ENCODE measurements around the gene ARPC5. TPM values are rescaled to one million over a fixed set of nuclear protein-coding genes. Genes with fewer than 3 reads are reported as not detected.

Gene ARPC5
- total and polyA plus RNA-seq, 7 donors, result 11.6 to 31.8 (median 13.9) TPM

GRCh38 chr1:183673605-183674323, 38.2 kb upstream of the ARPC5 start:
- H3K9me3 ChIP-seq, result no peaks in the 10 kb centered on the region
- no peaks in the 10 kb centered on the region for H3K36me3 ChIP-seq (ENCODE audit: insufficient read depth in 1 of 2, low read depth in 1 of 2)
- WGBS, 3 donors, result 84 to 94% (median 85%) methylated on average over 2 of the region's 2 CpGs
- no peak overlapping the region for H3K4me3 ChIP-seq
- TF ChIP-seq, protein P1, sequence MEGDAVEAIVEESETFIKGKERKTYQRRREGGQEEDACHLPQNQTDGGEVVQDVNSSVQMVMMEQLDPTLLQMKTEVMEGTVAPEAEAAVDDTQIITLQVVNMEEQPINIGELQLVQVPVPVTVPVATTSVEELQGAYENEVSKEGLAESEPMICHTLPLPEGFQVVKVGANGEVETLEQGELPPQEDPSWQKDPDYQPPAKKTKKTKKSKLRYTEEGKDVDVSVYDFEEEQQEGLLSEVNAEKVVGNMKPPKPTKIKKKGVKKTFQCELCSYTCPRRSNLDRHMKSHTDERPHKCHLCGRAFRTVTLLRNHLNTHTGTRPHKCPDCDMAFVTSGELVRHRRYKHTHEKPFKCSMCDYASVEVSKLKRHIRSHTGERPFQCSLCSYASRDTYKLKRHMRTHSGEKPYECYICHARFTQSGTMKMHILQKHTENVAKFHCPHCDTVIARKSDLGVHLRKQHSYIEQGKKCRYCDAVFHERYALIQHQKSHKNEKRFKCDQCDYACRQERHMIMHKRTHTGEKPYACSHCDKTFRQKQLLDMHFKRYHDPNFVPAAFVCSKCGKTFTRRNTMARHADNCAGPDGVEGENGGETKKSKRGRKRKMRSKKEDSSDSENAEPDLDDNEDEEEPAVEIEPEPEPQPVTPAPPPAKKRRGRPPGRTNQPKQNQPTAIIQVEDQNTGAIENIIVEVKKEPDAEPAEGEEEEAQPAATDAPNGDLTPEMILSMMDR (IDR thresholded peaks at IDR 0.05), result no peak
- DNase-seq (no peak), ATAC-seq (no peak)
- H3K27ac ChIP-seq, result no peak overlapping the region
- H3K4me1 ChIP-seq, result no peaks in the 10 kb centered on the region
- no peaks in the 10 kb centered on the region for H3K27me3 ChIP-seq (ENCODE audit: insufficient read depth in 3 of 3, low read length in 2 of 3)
- intact Hi-C loops (cut with DNase I), result no loop called here

DNA sequence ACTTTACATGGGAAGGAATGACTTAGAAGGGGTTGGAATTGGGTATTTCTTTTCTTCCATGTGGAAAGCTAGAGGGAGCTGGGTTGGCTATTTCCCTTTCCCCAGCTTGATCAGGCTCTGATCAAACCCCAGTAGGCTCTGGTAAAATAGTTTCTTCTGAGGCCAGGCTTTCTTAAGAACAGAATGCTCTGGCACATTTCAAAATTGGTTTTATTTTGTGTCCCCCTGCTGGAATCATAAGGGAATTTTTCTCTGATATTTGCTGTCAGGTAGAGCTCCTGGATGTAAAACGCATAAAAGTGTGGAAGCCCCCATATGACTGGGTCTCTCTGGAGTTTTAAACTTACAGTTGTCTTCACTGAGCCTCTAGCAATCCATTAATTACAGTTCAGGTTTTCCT, 34.6 kb upstream of the ARPC5 start:
- H3K27me3 ChIP-seq (ENCODE audit: insufficient read depth in 3 of 3, low read length in 2 of 3), result no peaks in the 10 kb centered on the region
- H3K4me1 ChIP-seq, result no peaks in the 10 kb centered on the region
- H3K9me3 ChIP-seq, result no peaks in the 10 kb centered on the region
- DNase-seq (no peak), ATAC-seq (no peak)
- no peak overlapping the region for H3K27ac ChIP-seq
- H3K36me3 ChIP-seq (ENCODE audit: insufficient read depth in 1 of 2, low read depth in 1 of 2), result no peaks in the 10 kb centered on the region
- H3K4me3 ChIP-seq, result no peak overlapping the region
- intact Hi-C loops (cut with DNase I), result no loop called here
- TF ChIP-seq, protein P1 (IDR thresholded peaks at IDR 0.05), result no peak
- 80 to 100% (median 97%) methylated on average over 1 of the region's 1 CpG for WGBS, 3 donors

- TF ChIP-seq, protein P1 (IDR thresholded peaks at IDR 0.05), result no peak
- 50 to 60% (median 53%) methylated on average over 3 of the region's 3 CpGs for WGBS, 3 donors
These were observed 20.8 kb upstream of the ARPC5 start for GRCh38 chr1:183656355-183656754.

DNA sequence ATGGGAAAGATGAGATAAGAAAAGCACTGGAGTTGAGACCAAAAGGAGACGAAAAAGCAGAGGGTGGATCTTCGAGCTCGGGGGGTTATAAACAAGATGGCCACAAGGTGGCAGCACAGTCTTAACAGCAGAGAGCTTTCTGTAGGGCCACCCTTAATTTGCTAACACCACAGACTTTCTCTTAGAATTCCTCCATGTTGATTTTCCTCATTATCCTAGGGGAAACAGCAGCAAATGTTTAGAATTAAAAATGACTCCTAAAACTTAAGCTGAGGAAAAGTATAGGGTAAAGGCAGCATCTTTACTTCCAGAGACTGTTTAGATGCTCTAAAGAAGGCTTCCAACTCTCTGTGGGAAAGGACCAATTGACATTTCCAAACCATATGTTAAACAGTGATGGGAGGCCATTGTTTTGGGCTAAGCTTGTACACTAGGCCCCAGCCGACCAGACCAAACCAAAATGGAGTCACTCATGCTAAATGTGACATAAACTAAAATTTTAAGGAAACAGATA, 20.0 kb upstream of the ARPC5 start:
- 4 to 13% (median 9%) methylated on average over 4 of the region's 4 CpGs for WGBS, 3 donors
- Histone ChIP-seq H3K27me3 (ENCODE audit: insufficient read depth in 3 of 3, low read length in 2 of 3) (no peaks in the 10 kb centered on the region), H3K27ac (no peak overlapping the region), H3K36me3 (ENCODE audit: insufficient read depth in 1 of 2, low read depth in 1 of 2) (no peaks in the 10 kb centered on the region), H3K4me1 (no peaks in the 10 kb centered on the region), H3K4me3 (no peak overlapping the region), H3K9me3 (no peaks in the 10 kb centered on the region)
- intact Hi-C loops (cut with DNase I), result loop anchor here (1.0 to 2.0 kb wide), 2 partner anchors 259 to 261 kb away; no protein-coding TSS in a partner anchor
- TF ChIP-seq, protein P1 (IDR thresholded peaks at IDR 0.05), result peak; percentile 95
- DNase-seq (peak; percentile 73 to 84), ATAC-seq (peak; percentile 71 to 91 (median 80))

More at GRCh38 chr1:183656355-183656754, 20.8 kb upstream of the ARPC5 start:
- intact Hi-C loops (cut with DNase I), result no loop called here
- no peak for DNase-seq
- H3K4me1 ChIP-seq, result no peaks in the 10 kb centered on the region
- no peak for ATAC-seq
- H3K9me3 ChIP-seq, result no peaks in the 10 kb centered on the region
- no peaks in the 10 kb centered on the region for H3K27me3 ChIP-seq (ENCODE audit: insufficient read depth in 3 of 3, low read length in 2 of 3)
- no peaks in the 10 kb centered on the region for H3K36me3 ChIP-seq (ENCODE audit: insufficient read depth in 1 of 2, low read depth in 1 of 2)
- H3K27ac ChIP-seq, result no peak overlapping the region
- no peak overlapping the region for H3K4me3 ChIP-seq
